ENCODE data around the gene SHANK2. TPM values are rescaled to one million over a fixed set of nuclear protein-coding genes. Genes with fewer than 3 reads are reported as not detected.

Gene SHANK2
- total and polyA plus RNA-seq, 2 donors (not counting 3 experiments of a cell fraction or from before 2014, with no cell fraction given), result not detected

- DNase-seq (ENCODE audit: low read depth, low spot score), result no peak
- CTCF ChIA-PET, result no interaction called here
- Histone ChIP-seq H3K4me2 (ENCODE audit: insufficient read depth, low read length) (no peak overlapping the region), H3K79me2 (ENCODE audit: control insufficient read depth, insufficient read depth, low read length) (no peaks in the 10 kb centered on the region), H3K9me1 (replicated peaks; ENCODE audit: control insufficient read depth, extremely low read depth, insufficient read depth, low read length) (no peaks in the 10 kb centered on the region), H3K27me3 (ENCODE audit: control insufficient read depth in 2 of 2, insufficient read depth in 2 of 2, low read length in 2 of 2) (no peaks in the 10 kb centered on the region), H3K4me1 (ENCODE audit: control insufficient read depth, extremely low read depth, insufficient read depth, low read length) (no peaks in the 10 kb centered on the region), H2AFZ (ENCODE audit: low read depth, low read length) (no peak overlapping the region), H4K20me1 (replicated peaks; ENCODE audit: control insufficient read depth, extremely low read depth, insufficient read depth, low read length) (no peaks in the 10 kb centered on the region), H3K9ac (replicated peaks; ENCODE audit: extremely low read depth, insufficient read depth, low read length) (no peak overlapping the region), H3K27ac (ENCODE audit: insufficient read depth, low read depth, low read length) (no peak overlapping the region), H3K36me3 (ENCODE audit: control insufficient read depth in 2 of 2, extremely low read depth in 1 of 2, insufficient read depth in 2 of 2, low read length in 2 of 2) (no peaks in the 10 kb centered on the region), H3K9me3 (replicated peaks; ENCODE audit: control insufficient read depth, insufficient read depth, low read length) (no peaks in the 10 kb centered on the region), H3K4me3 (replicated peaks in 1 of 3; ENCODE audit: insufficient read depth in 1 of 3, low read depth in 1 of 3, low read length in 3 of 3) (no peak overlapping the region)
- FAIRE-seq, result no peak
- POLR2A ChIA-PET, result no interaction called here
- no TSS peak for BruUV-seq (replicated peaks)
- TF ChIP-seq POLR2A (IDR thresholded peaks at IDR 0.05; ENCODE audit: low read depth, low read length) (no peak), JUN (IDR thresholded peaks at IDR 0.05; ENCODE audit: borderline replicate concordance, insufficient read depth, insufficient read length, low read depth) (no peak), FOS (IDR thresholded peaks at IDR 0.05; ENCODE audit: borderline replicate concordance, insufficient read depth, low read length) (no peak), POLR2AphosphoS5 (IDR thresholded peaks at IDR 0.05; ENCODE audit: insufficient read depth, low read depth, low read length) (no peak), EZH2 (IDR thresholded peaks at IDR 0.05; ENCODE audit: borderline replicate concordance, low read depth, low read length, severe bottlenecking) (no peak), MAX (IDR thresholded peaks at IDR 0.05; ENCODE audit: insufficient read depth, insufficient read length) (no peak), GATA2 (IDR thresholded peaks at IDR 0.05; ENCODE audit: insufficient read depth, insufficient read length, low read depth, low read length) (no peak), MYC (IDR thresholded peaks at IDR 0.05; ENCODE audit: low read depth, low read length) (no peak), CTCF (IDR thresholded peaks at IDR 0.05; ENCODE audit: extremely low read depth in 1 of 2, insufficient read depth in 1 of 2, low read depth in 1 of 2, low read length in 2 of 2) (no peak)
- intact Hi-C loops (cut with micrococcal nuclease) (no loop called here), dilution Hi-C loops (cut with MboI; ENCODE audit: extremely low pct_ligation_motif_present, low sequenced_read_pairs) (no loop called here)
Measured at GRCh38 chr11:71208011-71208774, 44.2 kb downstream of the SHANK2 start.

All from endothelial cell of umbilical vein (primary cell).